HG02943 (cell line): ENCODE results near the gene BCR.

Source experiments
- ATAC-seq: cut with Tn5 transposase; IDR thresholded peaks from one replicate; pipeline ENCODE4 v1.9.1; 2021; ENCODE audit warnings: mild to moderate bottlenecking, low read depth, moderate library complexity; ENCODE audit not compliant: unreplicated experiment

BCR gene

GRCh38 chr22:23227380-23227779, 47.1 kb downstream of the BCR start:
- ATAC-seq, result no peak

DNA sequence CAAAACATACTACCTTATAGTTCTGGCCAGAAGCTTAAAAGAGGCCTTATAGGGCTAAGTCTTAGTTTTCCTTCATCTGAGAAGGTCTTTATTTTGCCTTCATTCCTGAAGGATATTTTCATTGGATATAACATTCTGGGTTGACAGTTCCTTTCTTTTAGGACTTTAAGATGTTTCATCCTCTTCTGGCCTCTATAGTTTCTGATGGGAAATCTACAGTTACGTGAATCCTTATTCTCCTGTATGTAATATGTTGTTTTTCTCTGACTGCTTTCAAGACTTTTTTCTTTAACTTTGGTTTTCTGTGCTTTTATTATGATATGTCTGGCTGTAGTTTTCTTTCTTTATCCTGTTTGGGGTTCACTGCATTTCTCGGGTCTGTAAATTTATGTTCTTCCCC, 48.2 kb downstream of the BCR start:
- ATAC-seq, result no peak

DNA sequence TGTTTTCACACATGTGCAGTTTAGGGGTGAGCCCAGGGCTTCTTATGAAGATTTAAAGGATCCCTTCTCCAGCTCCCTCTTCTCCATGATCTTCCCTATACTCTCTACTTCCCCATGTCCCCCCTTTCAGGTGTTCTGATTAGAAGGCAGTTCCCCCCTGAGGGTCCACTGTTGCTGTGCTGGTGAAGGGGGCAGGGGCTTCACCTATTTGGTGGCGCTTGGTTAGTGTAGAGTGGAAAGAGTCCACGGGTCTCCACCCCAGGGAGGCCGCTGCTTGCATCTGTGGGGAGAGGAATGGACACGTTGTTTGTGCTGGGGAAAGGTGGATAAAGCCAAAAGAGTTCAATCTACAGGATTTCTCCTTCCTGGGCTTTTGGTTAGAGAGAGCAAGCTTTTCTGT, 49.3 kb downstream of the BCR start:
- no peak for ATAC-seq

- no peak for ATAC-seq
Observed at GRCh38 chr22:23230348-23231068, 50.2 kb downstream of the BCR start.

GRCh38 chr22:23231471-23232093, 51.3 kb downstream of the BCR start:
- ATAC-seq, result no peak

- ATAC-seq, result no peak
Observed at GRCh38 chr22:23232094-23232905, 52.0 kb downstream of the BCR start.

DNA sequence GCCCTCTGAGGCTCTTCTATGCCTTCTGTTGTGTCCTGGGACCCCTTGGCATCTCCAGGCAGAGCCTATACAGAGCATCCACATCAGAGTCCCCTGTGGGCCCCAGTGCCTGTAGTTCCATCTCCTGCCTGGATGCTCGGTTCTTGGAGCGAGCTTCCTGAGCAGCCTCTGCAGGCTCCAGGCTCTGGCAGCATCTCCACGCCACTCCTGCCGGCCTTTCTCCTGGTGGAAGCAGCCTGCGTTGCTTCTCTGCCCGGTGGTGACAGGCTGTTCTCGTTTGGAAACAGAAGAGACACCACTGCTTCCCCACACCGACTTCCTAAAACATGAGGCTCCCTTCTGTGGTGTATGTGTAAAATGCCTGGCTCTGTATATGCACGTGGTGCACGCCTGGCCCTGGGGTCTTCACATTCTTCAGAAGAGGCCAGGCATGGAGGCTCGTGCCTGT, 52.8 kb downstream of the BCR start:
- no peak for ATAC-seq

- ATAC-seq, result no peak
Observed at GRCh38 chr22:23233752-23234408, 53.6 kb downstream of the BCR start.

DNA sequence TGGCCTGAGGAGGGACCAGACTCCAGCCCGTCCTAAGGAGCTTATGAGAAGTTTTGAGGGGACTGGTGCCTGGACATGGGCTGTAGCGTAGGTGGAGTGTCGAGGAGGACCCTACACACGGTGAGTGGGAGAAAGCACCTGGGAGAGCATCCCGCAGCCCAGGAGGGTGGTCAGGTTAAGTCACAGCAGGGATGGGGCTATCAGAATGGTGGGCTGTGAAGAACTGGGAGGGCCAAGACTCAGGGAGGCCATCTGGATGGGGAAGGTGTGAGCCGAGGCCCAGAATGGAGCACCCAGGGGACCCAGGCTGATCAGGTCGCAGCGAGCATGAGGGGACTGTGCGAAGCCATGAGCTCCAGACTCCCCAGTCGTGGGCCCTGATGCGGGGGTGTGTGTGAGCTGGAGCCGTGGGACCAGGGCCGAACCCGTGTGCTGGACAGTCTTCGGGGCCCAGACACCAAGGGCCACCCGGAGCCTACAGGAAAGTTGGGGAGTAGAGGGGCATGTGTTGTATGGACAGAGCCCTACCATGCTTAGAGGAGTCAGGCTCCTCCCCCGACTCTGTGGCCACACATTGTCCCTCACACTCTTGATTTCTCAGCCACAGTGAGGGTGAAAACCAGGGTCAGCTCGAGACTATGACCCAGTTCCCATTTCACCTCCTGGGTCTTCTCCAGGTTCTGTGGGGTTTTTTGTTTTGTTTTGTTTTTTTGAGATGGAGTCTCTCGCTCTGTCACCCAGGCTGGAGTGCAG, 54.3 kb downstream of the BCR start:
- ATAC-seq, result no peak

- no peak for ATAC-seq
Observed at GRCh38 chr22:23235425-23235824, 55.1 kb downstream of the BCR start.

- no peak for ATAC-seq
Observed at GRCh38 chr22:23236026-23236425, 55.7 kb downstream of the BCR start.

DNA sequence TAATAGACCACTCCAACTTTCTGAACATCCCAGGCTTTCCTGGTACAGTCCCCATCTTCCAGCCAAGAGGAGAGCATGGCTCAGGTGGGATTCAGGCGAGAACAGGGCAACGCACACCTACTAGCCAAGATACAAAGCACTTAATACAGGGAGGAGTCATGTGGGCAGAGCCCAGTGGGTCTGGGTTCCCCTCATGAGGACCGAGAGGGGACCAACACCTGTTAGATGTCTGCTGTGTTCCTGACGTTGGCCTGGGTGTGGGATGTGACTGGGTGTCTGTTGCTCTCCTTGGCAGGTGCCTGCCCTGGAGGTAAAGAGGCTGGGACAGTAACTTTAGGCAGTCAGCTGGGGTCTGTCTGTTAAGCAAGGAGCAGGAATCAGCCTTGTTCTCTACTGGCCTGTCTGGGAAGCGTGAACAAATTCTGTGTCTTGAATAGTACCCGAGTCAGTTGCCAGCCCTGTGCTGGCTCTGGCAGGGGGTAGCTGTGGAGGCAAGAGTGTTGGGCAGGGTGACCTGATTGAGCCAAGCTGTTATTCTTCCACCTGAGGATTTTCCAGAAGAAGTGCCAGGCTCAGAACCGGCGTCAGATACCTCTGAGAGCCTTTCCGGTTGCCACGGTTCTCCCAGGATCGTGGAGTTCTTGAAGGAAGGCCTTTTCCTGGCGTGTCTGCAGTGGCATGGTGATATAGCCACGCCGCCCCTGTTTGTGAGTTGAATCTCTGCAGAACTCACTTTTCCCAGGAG, 56.3 kb downstream of the BCR start:
- no peak for ATAC-seq

GRCh38 chr22:23237201-23237798, 57.0 kb downstream of the BCR start:
- no peak for ATAC-seq

DNA sequence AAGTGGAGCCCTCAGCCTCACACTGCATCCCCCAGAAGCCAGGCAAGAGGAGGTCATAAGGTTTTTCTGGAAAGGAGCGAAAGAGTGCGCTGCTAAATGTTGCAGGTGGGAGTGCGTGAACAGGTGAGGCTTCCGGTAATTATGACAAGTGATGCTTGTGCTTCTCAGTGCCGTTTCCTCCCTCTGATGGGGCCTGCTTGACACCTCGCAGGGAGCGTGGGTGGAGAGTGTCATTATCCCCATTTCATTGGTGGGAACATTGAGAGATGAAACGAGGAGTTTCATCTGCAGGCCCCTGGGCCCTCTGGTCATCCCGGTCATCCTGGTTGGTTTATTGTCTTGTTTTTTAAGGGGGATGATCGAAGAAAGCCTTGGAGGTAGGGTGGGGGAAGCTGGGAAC, 57.5 kb downstream of the BCR start:
- no peak for ATAC-seq

DNA sequence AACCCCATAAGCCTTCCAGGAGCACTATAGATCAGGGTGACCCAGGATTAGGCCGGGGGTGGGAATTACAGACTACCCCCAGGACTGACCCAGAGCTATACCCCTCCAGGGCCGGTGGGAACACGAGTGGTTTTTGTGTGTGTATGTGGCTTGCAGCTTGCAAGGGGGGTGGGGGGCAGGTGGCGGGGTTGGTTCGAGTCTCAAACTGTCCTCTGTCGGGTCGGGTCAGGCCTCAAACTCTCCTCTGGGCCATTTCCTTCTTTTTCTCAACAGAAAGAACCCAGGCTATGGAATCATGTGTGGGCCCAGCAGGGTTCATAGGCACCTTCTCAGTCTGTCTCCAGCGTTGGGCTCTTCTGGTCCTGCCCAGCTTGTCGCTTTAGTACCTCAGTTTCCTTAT, 58.4 kb downstream of the BCR start:
- ATAC-seq, result no peak

GRCh38 chr22:23239429-23239828, 59.1 kb downstream of the BCR start:
- ATAC-seq, result no peak

- ATAC-seq, result no peak
Observed at GRCh38 chr22:23240639-23241389, 60.5 kb downstream of the BCR start.
